Lung (tissue), 12 donors: Measurements from ENCODE around the gene XXYLT1. TPM values are rescaled to one million over a fixed set of nuclear protein-coding genes. Genes with fewer than 3 reads are reported as not detected.

Experiments used
- ATAC-seq: fragments of 200-7000 bp; cut with Tn5 transposase; one replicate; pipeline ENCODE4 v1.9.1; 2020; ENCODE audit warnings: moderate number of reproducible peaks; ENCODE audit not compliant: insufficient read depth, low FRiP score
- DNase-seq, 3 donors: peaks; one replicate each; pipeline ENCODE4 v3.0.0-alpha.2; 2013 to 2017
- H3K27ac ChIP-seq, 2 donors: one replicate each; pipeline ENCODE4 v1.5.1; 2013; ENCODE audit warnings: mild to moderate bottlenecking in 2 of 2, moderate library complexity in 2 of 2, control low read depth in 1 of 2, inconsistent platforms in 1 of 2, low read depth in 1 of 2, low read length in 1 of 2
- H3K27me3 ChIP-seq, 3 donors: one replicate each; pipeline ENCODE4 v1.5.1; 2013; ENCODE audit warnings: low read length in 2 of 3; ENCODE audit not compliant: control insufficient read depth in 3 of 3, insufficient read depth in 3 of 3
- H3K36me3 ChIP-seq, 4 donors: one replicate each; pipeline ENCODE4 v1.5.1; 2013; ENCODE audit warnings: low read length in 4 of 4, mild to moderate bottlenecking in 1 of 4, moderate library complexity in 1 of 4; ENCODE audit not compliant: control insufficient read depth in 4 of 4, insufficient read depth in 4 of 4
- H3K4me1 ChIP-seq, 5 donors: one replicate each; pipeline ENCODE4 v1.5.1; 2013; ENCODE audit warnings: low read length in 5 of 5, mild to moderate bottlenecking in 2 of 5, moderate library complexity in 1 of 5; ENCODE audit not compliant: control insufficient read depth in 5 of 5, insufficient read depth in 5 of 5
- H3K4me3 ChIP-seq: one replicate; pipeline ENCODE4 v1.5.1; 2013; ENCODE audit warnings: mild to moderate bottlenecking, control low read depth, moderate library complexity
- H3K9ac ChIP-seq, 2 donors: one replicate each; pipeline ENCODE4 v1.5.1; 2013; ENCODE audit warnings: low read length in 2 of 2, control low read depth in 1 of 2; ENCODE audit not compliant: insufficient read depth in 1 of 2
- H3K9me3 ChIP-seq, 4 donors: one replicate each; pipeline ENCODE4 v1.5.1; 2013; ENCODE audit warnings: low read length in 3 of 4, mild to moderate bottlenecking in 1 of 4, moderate library complexity in 1 of 4; ENCODE audit not compliant: control insufficient read depth in 4 of 4, insufficient read depth in 3 of 4
- WGBS, 2 donors: extraction: QIAGEN DNeasy Blood & Tissue Kit; methylation state at CpG; one replicate each; pipeline ENCODE4 v1.1.7; 2013; 5-methylcytosine and 5-hydroxymethylcytosine counted together
- polyA plus RNA-seq, 2 donors: library from polyadenylated mRNA; stranded (reverse); fragments of 200-250 nt; gene quantifications; one replicate each; pipeline ENCODE4 v1.2.1, GENCODE V29; 2013
- total RNA-seq, 2 donors: library from RNA; depleted of rRNA in 1 of 2; stranded (reverse); fragments of >200 nt in 1 of 2; gene quantifications; one replicate each; pipeline ENCODE4 v1.2.1, GENCODE V29; 2014 to 2021
- TF ChIP-seq, protein P1 (sequence below): IDR thresholded peaks from 2 replicates; pipeline ENCODE4 v1.5.1; 2012; ENCODE audit warnings: mild to moderate bottlenecking; ENCODE audit errors: control extremely low read depth, extremely low read depth
- donor health status: control.
- donor health status: control.
- donor health status: Bipolar disorder and iron deficiency.
- donor health status: healthy.
- donor health status: DM: yes; HTN: yes; CAD: no.

Gene XXYLT1
- total and polyA plus RNA-seq, 4 donors, result 4.7 to 15.4 (median 11.4) TPM

DNA sequence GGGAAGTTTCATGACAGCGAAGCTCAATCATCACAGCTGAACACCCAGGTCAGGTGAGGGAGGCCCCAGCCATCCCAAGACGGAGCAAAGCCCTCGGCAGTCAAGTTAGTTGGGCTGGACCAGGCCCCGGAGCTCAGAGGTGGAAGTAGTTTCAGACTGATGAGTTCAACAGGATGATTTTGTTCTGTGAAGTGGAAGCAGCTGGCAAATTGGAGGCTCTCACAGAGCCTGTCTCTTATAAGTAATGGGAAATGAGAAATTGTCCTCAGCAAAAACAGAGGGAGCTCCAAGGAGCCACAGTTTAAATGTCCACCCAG lies 245.1 kb downstream of the XXYLT1 start:
- DNase-seq (no peak), ATAC-seq (no peak)
- Histone ChIP-seq H3K27me3 (no peaks in the 10 kb centered on the region), H3K36me3 (no peaks in the 10 kb centered on the region), H3K9ac (no peak overlapping the region), H3K4me3 (no peak overlapping the region), H3K27ac (no peak overlapping the region), H3K4me1 (peaks cover 0 to 5% (median 0%) of the 10 kb centered on the region in 5 donors), H3K9me3 (no peaks in the 10 kb centered on the region)
- 85 to 89% methylated on average over 4 of the region's 4 CpGs for WGBS, 2 donors
- TF ChIP-seq, protein P1, sequence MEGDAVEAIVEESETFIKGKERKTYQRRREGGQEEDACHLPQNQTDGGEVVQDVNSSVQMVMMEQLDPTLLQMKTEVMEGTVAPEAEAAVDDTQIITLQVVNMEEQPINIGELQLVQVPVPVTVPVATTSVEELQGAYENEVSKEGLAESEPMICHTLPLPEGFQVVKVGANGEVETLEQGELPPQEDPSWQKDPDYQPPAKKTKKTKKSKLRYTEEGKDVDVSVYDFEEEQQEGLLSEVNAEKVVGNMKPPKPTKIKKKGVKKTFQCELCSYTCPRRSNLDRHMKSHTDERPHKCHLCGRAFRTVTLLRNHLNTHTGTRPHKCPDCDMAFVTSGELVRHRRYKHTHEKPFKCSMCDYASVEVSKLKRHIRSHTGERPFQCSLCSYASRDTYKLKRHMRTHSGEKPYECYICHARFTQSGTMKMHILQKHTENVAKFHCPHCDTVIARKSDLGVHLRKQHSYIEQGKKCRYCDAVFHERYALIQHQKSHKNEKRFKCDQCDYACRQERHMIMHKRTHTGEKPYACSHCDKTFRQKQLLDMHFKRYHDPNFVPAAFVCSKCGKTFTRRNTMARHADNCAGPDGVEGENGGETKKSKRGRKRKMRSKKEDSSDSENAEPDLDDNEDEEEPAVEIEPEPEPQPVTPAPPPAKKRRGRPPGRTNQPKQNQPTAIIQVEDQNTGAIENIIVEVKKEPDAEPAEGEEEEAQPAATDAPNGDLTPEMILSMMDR, result no peak

DNA sequence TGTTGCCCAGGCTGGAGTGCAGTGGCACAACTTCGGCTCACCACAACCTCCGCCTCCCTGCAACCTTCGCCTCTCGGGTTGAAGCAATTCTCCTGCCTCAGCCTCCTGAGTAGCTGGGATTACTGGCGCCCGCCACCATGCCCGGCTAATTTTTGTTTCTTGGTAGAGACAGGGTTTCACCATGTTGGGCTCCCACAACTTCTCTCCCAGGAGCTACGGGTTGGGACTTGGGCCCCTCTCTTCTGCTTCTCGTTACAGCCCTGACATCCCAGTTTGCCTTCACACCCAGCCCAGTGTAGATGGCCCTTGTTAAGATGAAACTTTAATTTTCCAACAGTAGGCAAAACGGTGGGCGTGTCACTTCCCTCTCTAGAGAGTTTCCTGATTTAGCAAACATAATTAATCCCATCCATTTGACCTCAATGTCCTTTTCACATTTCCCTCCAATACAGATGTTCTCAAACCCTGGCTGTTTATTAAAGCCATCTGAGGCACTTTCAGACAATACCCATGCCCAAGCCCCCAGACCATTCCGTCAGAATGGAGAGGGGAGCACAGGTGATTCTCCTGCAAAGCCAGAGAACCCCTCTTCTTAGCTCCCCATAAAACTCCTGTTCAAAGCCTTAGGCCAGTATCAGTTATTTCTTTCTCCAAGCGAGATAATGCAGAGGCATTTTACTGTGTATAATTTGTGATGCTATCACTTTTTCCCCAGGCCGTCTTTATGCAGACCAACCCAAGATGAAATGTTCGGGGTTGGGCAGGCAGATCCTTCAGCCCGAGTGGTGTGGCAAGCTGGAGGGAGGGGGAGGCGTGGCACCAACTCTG lies 245.7 kb downstream of the XXYLT1 start:
- 82 to 83% methylated on average over 17 of the region's 17 CpGs for WGBS, 2 donors
- no peaks in the 10 kb centered on the region for H3K27me3 ChIP-seq
- no peak overlapping the region for H3K27ac ChIP-seq
- TF ChIP-seq, protein P1, result no peak
- ATAC-seq, result no peak
- H3K4me1 ChIP-seq, result peaks cover 0 to 3% (median 0%) of the 10 kb centered on the region in 5 donors
- peaks cover 0 to 2% (median 0%) of the 10 kb centered on the region in 4 donors for H3K9me3 ChIP-seq
- H3K4me3 ChIP-seq, result no peak overlapping the region
- H3K36me3 ChIP-seq, result no peaks in the 10 kb centered on the region
- DNase-seq, result no peak
- H3K9ac ChIP-seq, result no peak overlapping the region

DNA sequence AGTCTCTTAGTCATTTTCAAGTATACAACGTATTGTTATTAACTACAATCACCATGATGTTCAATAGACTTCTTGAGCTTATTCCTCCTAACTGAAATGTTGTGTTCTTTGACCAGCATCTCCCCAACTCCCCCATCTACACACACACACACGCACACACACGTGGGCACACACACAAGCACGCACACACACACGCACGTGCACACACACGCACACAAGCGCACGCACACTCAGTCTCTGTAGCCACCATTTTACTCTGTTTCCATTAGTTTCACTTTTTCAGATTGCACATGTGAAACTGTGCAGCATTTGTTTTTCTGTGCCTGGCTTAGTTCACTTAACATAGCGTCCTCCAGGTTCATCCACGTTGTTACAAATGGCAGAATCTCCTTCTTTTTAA lies 247.0 kb downstream of the XXYLT1 start:
- ATAC-seq (no peak), DNase-seq (peak in 1 of 3 donors; percentile 0)
- H3K4me3 ChIP-seq, result no peak overlapping the region
- no peaks in the 10 kb centered on the region for H3K36me3 ChIP-seq
- WGBS, 2 donors, result 95 to 97% methylated on average over 11 of the region's 11 CpGs
- no peak overlapping the region for H3K27ac ChIP-seq
- H3K9ac ChIP-seq, result no peak overlapping the region
- H3K27me3 ChIP-seq, result no peaks in the 10 kb centered on the region
- H3K4me1 ChIP-seq, result peaks cover 0 to 3% (median 0%) of the 10 kb centered on the region in 5 donors
- H3K9me3 ChIP-seq, result peaks cover 0 to 6% (median 0%) of the 10 kb centered on the region in 4 donors
- TF ChIP-seq, protein P1, result no peak
